ENCODE data around the gene RAPGEF3. TPM values are rescaled to one million over a fixed set of nuclear protein-coding genes. Genes with fewer than 3 reads are reported as not detected.

Gene RAPGEF3
- total and polyA plus RNA-seq, 2 of the 8 experiments (the other 6 are each of a cell fraction or from before 2014, with no cell fraction given), result 5.0 to 9.4 TPM

DNA sequence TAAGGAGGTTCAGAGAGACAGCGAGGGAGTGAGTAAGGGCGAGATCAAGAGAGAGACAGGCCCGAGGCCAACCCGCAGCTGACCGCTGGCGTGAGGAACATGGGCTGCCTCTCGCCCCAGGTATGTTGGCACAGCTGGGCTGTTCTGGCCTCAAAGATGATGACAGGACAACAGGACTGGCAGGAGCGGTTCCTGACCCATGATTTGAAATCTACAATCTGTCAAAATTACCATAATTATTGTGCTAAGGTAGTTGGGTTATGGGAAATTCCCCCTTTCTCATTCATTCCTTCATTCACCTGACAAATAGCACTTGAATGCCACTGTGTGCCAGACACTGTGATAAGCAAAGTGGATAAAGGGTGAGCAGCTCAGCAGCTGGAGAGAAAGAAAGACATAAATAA lies 28.3 kb downstream of the RAPGEF3 start:
- Histone ChIP-seq H2BK120ac (replicated peaks; ENCODE audit: low read depth, low read length) (no peak overlapping the region), H3K4me1 (replicated peaks in 1 of 4; ENCODE audit: control insufficient read depth in 3 of 4, insufficient read depth in 4 of 4, low read length in 3 of 4) (peaks cover 3 to 12% (median 7%) of the 10 kb centered on the region in 4 experiments), H3K23me2 (ENCODE audit: low read depth, low read length) (no peaks in the 10 kb centered on the region), H3K27me3 (replicated peaks in 1 of 4; ENCODE audit: control insufficient read depth in 3 of 4, extremely low read depth in 1 of 4, insufficient read depth in 3 of 4, low read length in 3 of 4) (0 out of 7 replicates have a peak, but pooled peaks cover 0 to 2% (median 0%) of the 10 kb centered on the region in 4 experiments), H3K9ac (replicated peaks in 1 of 4; ENCODE audit: extremely low read depth in 1 of 4, low read depth in 3 of 4, low read length in 3 of 4) (no peak overlapping the region), H2BK5ac (ENCODE audit: low read depth, low read length) (no peak overlapping the region), H3K18ac (ENCODE audit: extremely low read depth, low read length) (no peak overlapping the region), H4K20me1 (replicated peaks in 1 of 2; ENCODE audit: control insufficient read depth in 1 of 2, insufficient read depth in 2 of 2, low read length in 2 of 2) (no peaks in the 10 kb centered on the region), H2AFZ (ENCODE audit: low read length) (no peak overlapping the region), H4K91ac (replicated peaks; ENCODE audit: insufficient read length, low read length) (no peak overlapping the region), H3K23ac (ENCODE audit: insufficient read length) (no peak overlapping the region), H3K9me3 (ENCODE audit: insufficient read depth in 2 of 2, low read depth in 1 of 2, low read length in 1 of 2) (no peaks in the 10 kb centered on the region), H3K56ac (replicated peaks; ENCODE audit: insufficient read length, low read depth, low read length) (no peak overlapping the region), H2BK12ac (ENCODE audit: low read depth, low read length) (no peak overlapping the region), H2BK15ac (ENCODE audit: low read length) (no peak overlapping the region), H3K79me1 (ENCODE audit: low read depth, low read length) (no peaks in the 10 kb centered on the region), H3K79me2 (ENCODE audit: control insufficient read depth in 1 of 2, insufficient read depth in 2 of 2, low read length in 2 of 2) (no peaks in the 10 kb centered on the region), H3K4me2 (ENCODE audit: insufficient read depth in 1 of 2, low read depth in 2 of 2, low read length in 2 of 2) (no peak overlapping the region), H3K4me3 (ENCODE audit: extremely low read depth in 1 of 4, insufficient read depth in 2 of 4, low read depth in 3 of 4, low read length in 4 of 4) (no peak overlapping the region), H3K4ac (replicated peaks; ENCODE audit: insufficient read length, low read depth, low read length) (no peak overlapping the region), H3K14ac (ENCODE audit: insufficient read length) (no peak overlapping the region), H2BK20ac (ENCODE audit: low read length) (no peak overlapping the region), H4K5ac (ENCODE audit: insufficient read length, low read depth, low read length) (no peak overlapping the region), H3K36me3 (ENCODE audit: control insufficient read depth in 2 of 4, insufficient read depth in 4 of 4, low read length in 3 of 4) (no peaks in the 10 kb centered on the region), H3K27ac (ENCODE audit: low read depth, low read length) (no peak overlapping the region), H4K8ac (ENCODE audit: extremely low read depth, insufficient read depth, low read length) (no peak overlapping the region), H2AK5ac (ENCODE audit: low read depth, low read length) (no peak overlapping the region)
- WGBS, 2 experiments (ENCODE audit: extremely low coverage in 1 of 2, insufficient coverage in 1 of 2, insufficient read length in 1 of 2, insufficient replicate concordance in 2 of 2, low coverage in 1 of 2, low lambda C conversion rate in 2 of 2, missing lambda C conversion rate in 1 of 2), result 91% methylated on average over 8 of the region's 8 CpGs; no CpG with 5 or more reads in 1 of the 2 experiments
- DNase-seq (ENCODE audit: low read depth in 1 of 2, low spot score in 2 of 2) (no peak), FAIRE-seq (no peak)
- POLR2A ChIA-PET (ENCODE audit: partially characterized antibody), result interaction anchor here (1.0 to 1.5 kb wide), 3 partner anchors 8 to 11 kb away, joined by 3 to 4 read pairs (median 4); no protein-coding TSS in a partner anchor
- no peak for TF ChIP-seq GTF2F1 (IDR thresholded peaks at IDR 0.05; ENCODE audit: borderline replicate concordance, low read depth, low read length)
- TF ChIP-seq E2F6 (IDR thresholded peaks at IDR 0.05), result no peak
- no peak for TF ChIP-seq RAD21 (IDR thresholded peaks at IDR 0.05 in 1 of 2, conservative IDR thresholded peaks at IDR 0.05 in 1 of 2; ENCODE audit: low read depth in 2 of 2, low read length in 2 of 2)
- TF ChIP-seq BRCA1 (IDR thresholded peaks at IDR 0.05; ENCODE audit: low read depth, low read length), result no peak
- TF ChIP-seq EZH2 (IDR thresholded peaks at IDR 0.05; ENCODE audit: low read depth, low read length, severe bottlenecking), result no peak
- CTCF ChIA-PET (ENCODE audit: partially characterized antibody), result interaction anchor here (1.2 to 64.6 kb wide), 5 partner anchors 9 to 107 kb away, joined by 3 to 2442 read pairs (median 460); partner anchors contain the start of genes RAPGEF3 and SLC48A1

Data from H1 (cell line).